AML-193 (cell line): ENCODE data around the gene MTF1.

Experiments used
- DNase-seq, 2 experiments: peaks; one replicate each; lab custom pipeline; 2025; lab: John Stamatoyannopoulos, UW

Gene MTF1

GRCh38 chr1:37867784-37868183, 8.4 kb upstream of the MTF1 start:
- no peak for DNase-seq

GRCh38 chr1:37866491-37866890, 7.1 kb upstream of the MTF1 start:
- no peak for DNase-seq

- DNase-seq, result no peak
Observed at GRCh38 chr1:37865348-37866120, 6.1 kb upstream of the MTF1 start.

GRCh38 chr1:37862330-37862729, 2.9 kb upstream of the MTF1 start:
- DNase-seq, result no peak

- no peak for DNase-seq
Observed at GRCh38 chr1:37861151-37861550, 1.8 kb upstream of the MTF1 start.

- no peak for DNase-seq
Observed at GRCh38 chr1:37860346-37860666, 914 bp upstream of the MTF1 start.

GRCh38 chr1:37858931-37859506, 373 bp downstream of the MTF1 start:
- no peak for DNase-seq

GRCh38 chr1:37854406-37854805, 5.0 kb downstream of the MTF1 start:
- DNase-seq, result no peak

- DNase-seq, result no peak
Observed at GRCh38 chr1:37853157-37853556, 6.2 kb downstream of the MTF1 start.

GRCh38 chr1:37851782-37852210, 7.6 kb downstream of the MTF1 start:
- DNase-seq, result peak; percentile 72 to 79

- no peak for DNase-seq
Observed at GRCh38 chr1:37851262-37851661, 8.1 kb downstream of the MTF1 start.

GRCh38 chr1:37850352-37850955, 8.9 kb downstream of the MTF1 start:
- DNase-seq, result peak; percentile 63 to 71

GRCh38 chr1:37849480-37849879, 9.9 kb downstream of the MTF1 start:
- DNase-seq, result no peak

GRCh38 chr1:37846647-37847339, 12.6 kb downstream of the MTF1 start:
- DNase-seq, result no peak

GRCh38 chr1:37845786-37846185, 13.6 kb downstream of the MTF1 start:
- peak; percentile 86 to 90 for DNase-seq

- no peak for DNase-seq
Observed at GRCh38 chr1:37845049-37845646, 14.2 kb downstream of the MTF1 start.

- DNase-seq, result no peak
Observed at GRCh38 chr1:37844536-37844935, 14.9 kb downstream of the MTF1 start.

- no peak for DNase-seq
Observed at GRCh38 chr1:37841652-37842051, 17.7 kb downstream of the MTF1 start.

GRCh38 chr1:37840711-37841110, 18.7 kb downstream of the MTF1 start:
- no peak for DNase-seq

- DNase-seq, result no peak
Observed at GRCh38 chr1:37839676-37840075, 19.7 kb downstream of the MTF1 start.

GRCh38 chr1:37836788-37837187, 22.6 kb downstream of the MTF1 start:
- no peak for DNase-seq

- DNase-seq, result no peak
Observed at GRCh38 chr1:37831809-37832208, 27.6 kb downstream of the MTF1 start.

- DNase-seq, result no peak
Observed at GRCh38 chr1:37831109-37831508, 28.3 kb downstream of the MTF1 start.
